ENCODE data around the gene TMEM187. TPM values are rescaled to one million over a fixed set of nuclear protein-coding genes. Genes with fewer than 3 reads are reported as not detected.
A peak's percentile ranks its signal among the peaks of the same experiment; 100 is the strongest.

The TMEM187 gene
- total and polyA plus RNA-seq, 4 donors: 2.0 to 9.0 (median 7.8) TPM

- 88% methylated on average over 23 of the region's 24 CpGs for WGBS (ENCODE audit: insufficient coverage)
- DNase-seq (ENCODE audit: low read depth in 4 of 6, low spot score in 6 of 6): no peak
- peaks cover 2% of the 10 kb centered on the region for H3K9me3 ChIP-seq (ENCODE audit: control insufficient read depth, insufficient read depth, low read length)
- no peak overlapping the region for H3K4me3 ChIP-seq (ENCODE audit: low read depth, low read length)
- no peaks in the 10 kb centered on the region for H3K27me3 ChIP-seq (ENCODE audit: control insufficient read depth, insufficient read depth, low read length)
- peaks cover 72% of the 10 kb centered on the region for H3K36me3 ChIP-seq (ENCODE audit: control insufficient read depth, insufficient read depth, low read length)
- peaks cover 66% of the 10 kb centered on the region for H3K4me1 ChIP-seq (ENCODE audit: control insufficient read depth, insufficient read depth, low read length)
- H3K27ac ChIP-seq (ENCODE audit: low read depth, low read length): no peak overlapping the region
Observed at GRCh38 chrX:154016366-154017076, 44.0 kb downstream of the TMEM187 start.

GRCh38 chrX:154017766-154018517 lies 45.4 kb downstream of the TMEM187 start:
- no peak for DNase-seq (ENCODE audit: low read depth in 4 of 6, low spot score in 6 of 6)
- H3K36me3 ChIP-seq (ENCODE audit: control insufficient read depth, insufficient read depth, low read length): peaks cover 60% of the 10 kb centered on the region
- no peak overlapping the region for H3K4me3 ChIP-seq (ENCODE audit: low read depth, low read length)
- H3K27ac ChIP-seq (ENCODE audit: low read depth, low read length): no peak overlapping the region
- H3K4me1 ChIP-seq (ENCODE audit: control insufficient read depth, insufficient read depth, low read length): peaks cover 63% of the 10 kb centered on the region
- no peaks in the 10 kb centered on the region for H3K27me3 ChIP-seq (ENCODE audit: control insufficient read depth, insufficient read depth, low read length)
- 84% methylated on average over 21 of the region's 26 CpGs for WGBS (ENCODE audit: insufficient coverage)
- peaks cover 2% of the 10 kb centered on the region for H3K9me3 ChIP-seq (ENCODE audit: control insufficient read depth, insufficient read depth, low read length)

- peak overlapping the region; percentile 19 for H3K27ac ChIP-seq (ENCODE audit: low read depth, low read length)
- H3K9me3 ChIP-seq (ENCODE audit: control insufficient read depth, insufficient read depth, low read length): no peaks in the 10 kb centered on the region
- 78% methylated on average over 10 of the region's 15 CpGs for WGBS (ENCODE audit: insufficient coverage)
- peak overlapping the region; percentile 35 for H3K4me3 ChIP-seq (ENCODE audit: low read depth, low read length)
- no peaks in the 10 kb centered on the region for H3K27me3 ChIP-seq (ENCODE audit: control insufficient read depth, insufficient read depth, low read length)
- H3K36me3 ChIP-seq (ENCODE audit: control insufficient read depth, insufficient read depth, low read length): peaks cover 55% of the 10 kb centered on the region
- no peak for DNase-seq (ENCODE audit: low read depth in 4 of 6, low spot score in 6 of 6)
- peaks cover 62% of the 10 kb centered on the region for H3K4me1 ChIP-seq (ENCODE audit: control insufficient read depth, insufficient read depth, low read length)
Observed at GRCh38 chrX:154018518-154019060, 46.0 kb downstream of the TMEM187 start.

- Histone ChIP-seq H3K4me1 (ENCODE audit: control insufficient read depth, insufficient read depth, low read length) (peaks cover 59% of the 10 kb centered on the region), H3K4me3 (ENCODE audit: low read depth, low read length) (peak overlapping the region; percentile 35), H3K36me3 (ENCODE audit: control insufficient read depth, insufficient read depth, low read length) (peaks cover 54% of the 10 kb centered on the region), H3K27ac (ENCODE audit: low read depth, low read length) (peak overlapping the region; percentile 19), H3K9me3 (ENCODE audit: control insufficient read depth, insufficient read depth, low read length) (no peaks in the 10 kb centered on the region), H3K27me3 (ENCODE audit: control insufficient read depth, insufficient read depth, low read length) (no peaks in the 10 kb centered on the region)
- DNase-seq (ENCODE audit: low read depth in 4 of 6, low spot score in 6 of 6): no peak
- WGBS (ENCODE audit: insufficient coverage): 37% methylated on average over 45 of the region's 45 CpGs
Observed at GRCh38 chrX:154019061-154019621, 46.6 kb downstream of the TMEM187 start.

GRCh38 chrX:154019633-154020528 lies 47.3 kb downstream of the TMEM187 start, which contains the start of gene IRAK1:
TSS of gene IRAK1 (minus strand) at chrX:154019902. CDS start at chrX:154019812, 90 bp downstream.
- DNase-seq (ENCODE audit: low read depth in 4 of 6, low spot score in 6 of 6): peak in 3 of 6 donors; percentile 25 to 73 (median 61)
- H3K27ac ChIP-seq (ENCODE audit: low read depth, low read length): peak within 1 kb of the TSS; percentile 68
- peak within 1 kb of the TSS; percentile 35 for H3K4me3 ChIP-seq (ENCODE audit: low read depth, low read length)
- H3K9me3 ChIP-seq (ENCODE audit: control insufficient read depth, insufficient read depth, low read length): no peaks in the 10 kb centered on the region
- peaks cover 49% of the 10 kb centered on the region for H3K36me3 ChIP-seq (ENCODE audit: control insufficient read depth, insufficient read depth, low read length)
- peaks cover 59% of the 10 kb centered on the region for H3K4me1 ChIP-seq (ENCODE audit: control insufficient read depth, insufficient read depth, low read length)
- 24% methylated on average over 98 of the region's 99 CpGs for WGBS (ENCODE audit: insufficient coverage)
- no peaks in the 10 kb centered on the region for H3K27me3 ChIP-seq (ENCODE audit: control insufficient read depth, insufficient read depth, low read length)

GRCh38 chrX:154020536-154021115 lies 48.1 kb downstream of the TMEM187 start:
- Histone ChIP-seq H3K9me3 (ENCODE audit: control insufficient read depth, insufficient read depth, low read length) (no peaks in the 10 kb centered on the region), H3K4me3 (ENCODE audit: low read depth, low read length) (peak overlapping the region; percentile 32), H3K27ac (ENCODE audit: low read depth, low read length) (peak overlapping the region; percentile 68), H3K27me3 (ENCODE audit: control insufficient read depth, insufficient read depth, low read length) (no peaks in the 10 kb centered on the region), H3K4me1 (ENCODE audit: control insufficient read depth, insufficient read depth, low read length) (peaks cover 59% of the 10 kb centered on the region), H3K36me3 (ENCODE audit: control insufficient read depth, insufficient read depth, low read length) (peaks cover 46% of the 10 kb centered on the region)
- 64% methylated on average over 9 of the region's 9 CpGs for WGBS (ENCODE audit: insufficient coverage)
- DNase-seq (ENCODE audit: low read depth in 4 of 6, low spot score in 6 of 6): no peak

GRCh38 chrX:154021131-154021611 lies 48.6 kb downstream of the TMEM187 start:
- H3K36me3 ChIP-seq (ENCODE audit: control insufficient read depth, insufficient read depth, low read length): peaks cover 44% of the 10 kb centered on the region
- H3K27me3 ChIP-seq (ENCODE audit: control insufficient read depth, insufficient read depth, low read length): peaks cover under 1% of the 10 kb centered on the region
- peaks cover 55% of the 10 kb centered on the region for H3K4me1 ChIP-seq (ENCODE audit: control insufficient read depth, insufficient read depth, low read length)
- peak overlapping the region; percentile 19 for H3K27ac ChIP-seq (ENCODE audit: low read depth, low read length)
- H3K9me3 ChIP-seq (ENCODE audit: control insufficient read depth, insufficient read depth, low read length): no peaks in the 10 kb centered on the region
- WGBS (ENCODE audit: insufficient coverage): 73% methylated on average over 10 of the region's 11 CpGs
- no peak for DNase-seq (ENCODE audit: low read depth in 4 of 6, low spot score in 6 of 6)
- H3K4me3 ChIP-seq (ENCODE audit: low read depth, low read length): no peak overlapping the region

- no peak for DNase-seq (ENCODE audit: low read depth in 4 of 6, low spot score in 6 of 6)
- Histone ChIP-seq H3K27ac (ENCODE audit: low read depth, low read length) (no peak overlapping the region), H3K4me1 (ENCODE audit: control insufficient read depth, insufficient read depth, low read length) (peaks cover 54% of the 10 kb centered on the region), H3K9me3 (ENCODE audit: control insufficient read depth, insufficient read depth, low read length) (no peaks in the 10 kb centered on the region), H3K36me3 (ENCODE audit: control insufficient read depth, insufficient read depth, low read length) (peaks cover 44% of the 10 kb centered on the region), H3K4me3 (ENCODE audit: low read depth, low read length) (no peak overlapping the region), H3K27me3 (ENCODE audit: control insufficient read depth, insufficient read depth, low read length) (peaks cover 2% of the 10 kb centered on the region)
- 63% methylated on average over 3 of the region's 5 CpGs for WGBS (ENCODE audit: insufficient coverage)
Observed at GRCh38 chrX:154022108-154022507, 49.6 kb downstream of the TMEM187 start.
